HEK293 (cell line): ENCODE results near the gene ZNF579.

Experiments used
- CTCF ChIA-PET: fragments of 350-600 bp; formaldehyde crosslinking; extraction: SDS; loops from one replicate; lab custom pipeline; 2021; ENCODE audit warnings: antibody characterized with exemption; lab: Yijun Ruan, JAX
- POLR2A ChIA-PET: fragments of 300-600 bp; formaldehyde crosslinking; extraction: SDS; loops from one replicate; lab custom pipeline; 2020; ENCODE audit warnings: antibody characterized with exemption, inconsistent platforms; lab: Yijun Ruan, JAX
- H3K27ac ChIP-seq: fragments of 200-500 bp; sonication (Bioruptor generic); 2 replicates; pipeline ENCODE4 v1.5.1; 2014; ENCODE audit warnings: low read depth, low read length, control low read depth, inconsistent platforms; ENCODE audit errors: extremely low read depth
- H3K36me3 ChIP-seq, 2 experiments: fragments of 200-500 bp in 1 of 2; sonication (Bioruptor generic) in 1 of 2; 1 replicate in 1 of 2; 2 replicates in 1 of 2; pipeline ENCODE4 v1.5.1; 2014 to 2017; ENCODE audit warnings: inconsistent platforms in 2 of 2, low read length in 2 of 2; ENCODE audit not compliant: control insufficient read depth in 2 of 2, insufficient read depth in 1 of 2
- H3K4me1 ChIP-seq: fragments of 200-500 bp; sonication (Bioruptor generic); 2 replicates; pipeline ENCODE4 v1.5.1; 2014; ENCODE audit warnings: mild to moderate bottlenecking, low read length, inconsistent platforms; ENCODE audit not compliant: control insufficient read depth, insufficient read depth
- H3K4me3 ChIP-seq: 2 replicates; pipeline ENCODE4 v1.5.1; 2011; ENCODE audit warnings: low read depth, mild to moderate bottlenecking, control low read depth, low read length, moderate library complexity
- H3K9me3 ChIP-seq: fragments of 200-500 bp; sonication (Bioruptor generic); 2 replicates; pipeline ENCODE4 v1.5.1; 2014; ENCODE audit warnings: low read depth, low read length, inconsistent platforms; ENCODE audit not compliant: control insufficient read depth, insufficient read depth
- GLIS1 ChIP-seq: fragments of 450-650 bp; formaldehyde crosslinking; IDR thresholded peaks from 2 replicates; pipeline ENCODE4 v1.5.1; 2016; ENCODE audit warnings: missing biosample characterization, missing genetic modification characterization
- HOXC10 ChIP-seq: sonication (generic); formaldehyde crosslinking; IDR thresholded peaks from 2 replicates; pipeline ENCODE4 v1.8.1; 2023; ENCODE audit warnings: mild to moderate bottlenecking, missing genetic modification reagents
- HOXD13 ChIP-seq: sonication (generic); formaldehyde crosslinking; IDR thresholded peaks from 2 replicates; pipeline ENCODE4 v1.8.0; 2022; ENCODE audit warnings: missing genetic modification reagents, borderline replicate concordance
- KLF1 ChIP-seq: fragments of 450-650 bp; formaldehyde crosslinking; IDR thresholded peaks from 2 replicates; pipeline ENCODE4 v1.5.1; 2016; ENCODE audit warnings: missing biosample characterization, missing genetic modification characterization
- KLF16 ChIP-seq: fragments of 450-650 bp; formaldehyde crosslinking; IDR thresholded peaks from 2 replicates; pipeline ENCODE4 v1.5.1; 2017; ENCODE audit warnings: missing biosample characterization, missing genetic modification characterization
- TRIM28 ChIP-seq: IDR thresholded peaks from 2 replicates; pipeline ENCODE4 v1.6.1; 2011; ENCODE audit warnings: low read length, control low read depth, borderline replicate concordance
- ZBTB20 ChIP-seq: fragments of 450-650 bp; formaldehyde crosslinking; IDR thresholded peaks from 2 replicates; pipeline ENCODE4 v1.5.1; 2016; ENCODE audit warnings: missing biosample characterization, missing genetic modification characterization
- ZBTB7A ChIP-seq: fragments of 450-650 bp; formaldehyde crosslinking; IDR thresholded peaks from 2 replicates; pipeline ENCODE4 v1.5.1; 2016; ENCODE audit warnings: low read depth, missing biosample characterization, missing genetic modification characterization
- ZNF10 ChIP-seq: fragments of 450-650 bp; formaldehyde crosslinking; IDR thresholded peaks from 2 replicates; pipeline ENCODE4 v1.5.1; 2017; ENCODE audit warnings: missing biosample characterization, missing genetic modification characterization
- ZNF16 ChIP-seq: fragments of 450-650 bp; formaldehyde crosslinking; IDR thresholded peaks from 2 replicates; pipeline ENCODE4 v1.5.1; 2016; ENCODE audit warnings: low read depth, missing biosample characterization, missing genetic modification characterization
- ZNF175 ChIP-seq: fragments of 450-650 bp; formaldehyde crosslinking; IDR thresholded peaks from 2 replicates; pipeline ENCODE4 v1.5.1; 2016; ENCODE audit warnings: missing biosample characterization, missing genetic modification characterization
- ZNF2 ChIP-seq: fragments of 450-650 bp; formaldehyde crosslinking; IDR thresholded peaks from 2 replicates; pipeline ENCODE4 v1.5.1; 2016; ENCODE audit warnings: missing biosample characterization, missing genetic modification characterization
- ZNF221 ChIP-seq: fragments of 450-650 bp; formaldehyde crosslinking; IDR thresholded peaks from 2 replicates; pipeline ENCODE4 v1.5.1; 2017; ENCODE audit warnings: missing biosample characterization, missing genetic modification characterization, borderline replicate concordance
- ZNF248 ChIP-seq: fragments of 450-650 bp; formaldehyde crosslinking; IDR thresholded peaks from 2 replicates; pipeline ENCODE4 v1.5.1; 2017; ENCODE audit warnings: missing biosample characterization, missing genetic modification characterization
- ZNF354C ChIP-seq: fragments of 450-650 bp; formaldehyde crosslinking; IDR thresholded peaks from 2 replicates; pipeline ENCODE4 v1.5.1; 2016; ENCODE audit warnings: missing biosample characterization, missing genetic modification characterization, low read depth, borderline replicate concordance
- ZNF366 ChIP-seq: fragments of 450-650 bp; formaldehyde crosslinking; conservative IDR thresholded peaks from 2 replicates; pipeline ENCODE4 v1.5.1; 2016; ENCODE audit warnings: missing biosample characterization, missing genetic modification characterization
- ZNF548 ChIP-seq: fragments of 450-650 bp; formaldehyde crosslinking; IDR thresholded peaks from 2 replicates; pipeline ENCODE4 v1.5.1; 2016; ENCODE audit warnings: missing biosample characterization, missing genetic modification characterization
- ZNF660 ChIP-seq: fragments of 450-650 bp; IDR thresholded peaks from 2 replicates; pipeline ENCODE4 v1.5.1; 2018; ENCODE audit warnings: missing biosample characterization, mild to moderate bottlenecking, missing genetic modification characterization
- ZNF777 ChIP-seq: fragments of 450-650 bp; formaldehyde crosslinking; IDR thresholded peaks from 2 replicates; pipeline ENCODE4 v1.5.1; 2017; ENCODE audit warnings: missing biosample characterization, missing genetic modification characterization, borderline replicate concordance
- TF ChIP-seq, protein P1 (sequence below): fragments of 450-650 bp; formaldehyde crosslinking; conservative IDR thresholded peaks from 2 replicates; pipeline ENCODE4 v1.5.1; 2016; ENCODE audit warnings: low read depth, missing biosample characterization, missing genetic modification characterization
- TF ChIP-seq, protein P2 (sequence below): fragments of 450-650 bp; formaldehyde crosslinking; optimal IDR thresholded peaks from 2 replicates; pipeline ENCODE3; 2016; ENCODE audit warnings: missing biosample characterization, mild to moderate bottlenecking, missing genetic modification characterization
- TF ChIP-seq, protein P3 (sequence below): fragments of 450-650 bp; formaldehyde crosslinking; IDR thresholded peaks from 2 replicates; pipeline ENCODE4 v1.5.1; 2016; ENCODE audit warnings: missing biosample characterization, missing genetic modification characterization
- TF ChIP-seq, protein P4 (sequence below): IDR thresholded peaks from 2 replicates; pipeline ENCODE4 v1.6.1; 2011; ENCODE audit warnings: mild to moderate bottlenecking, low read depth, low read length, borderline replicate concordance

The ZNF579 gene

DNA sequence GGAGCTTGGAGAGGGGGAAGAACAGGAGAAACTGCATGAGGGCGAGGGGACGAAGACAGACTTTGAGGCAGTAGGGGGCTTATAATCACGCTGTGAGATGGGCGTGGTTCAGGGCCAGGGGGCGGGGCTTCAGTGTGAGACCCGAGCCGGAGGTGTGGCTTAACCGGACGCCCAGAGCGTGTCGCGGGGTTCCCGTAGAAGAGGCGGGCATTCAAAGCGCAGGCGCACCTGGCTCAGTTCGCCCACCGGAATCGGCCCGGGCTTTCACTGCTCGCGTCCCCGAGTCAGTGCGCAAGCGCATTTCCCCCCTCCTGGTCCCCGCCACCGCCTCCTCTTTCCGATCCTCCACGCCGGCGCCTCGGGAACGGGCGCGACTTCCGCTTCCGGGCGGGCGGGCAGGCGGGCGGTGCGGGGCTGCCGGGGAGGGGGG is 24.6 kb upstream of the ZNF579 start (continued):
- TF ChIP-seq ZNF175: no peak
- TF ChIP-seq ZBTB7A (tag by site-specific recombination): no peak
- TF ChIP-seq ZNF354C (tag by site-specific recombination): no peak
- no peak for TF ChIP-seq ZNF777
- TF ChIP-seq GLIS1 (tag by site-specific recombination): peak; percentile 58; the same call in 1 of the 2 replicates
- no peak for TF ChIP-seq ZNF16 (tag by site-specific recombination)
- TF ChIP-seq ZNF248 (tag by site-specific recombination): no peak
- peak; percentile 72; the same call in 1 of the 2 replicates for TF ChIP-seq ZBTB20 (tag by site-specific recombination)
- TF ChIP-seq, protein P1, sequence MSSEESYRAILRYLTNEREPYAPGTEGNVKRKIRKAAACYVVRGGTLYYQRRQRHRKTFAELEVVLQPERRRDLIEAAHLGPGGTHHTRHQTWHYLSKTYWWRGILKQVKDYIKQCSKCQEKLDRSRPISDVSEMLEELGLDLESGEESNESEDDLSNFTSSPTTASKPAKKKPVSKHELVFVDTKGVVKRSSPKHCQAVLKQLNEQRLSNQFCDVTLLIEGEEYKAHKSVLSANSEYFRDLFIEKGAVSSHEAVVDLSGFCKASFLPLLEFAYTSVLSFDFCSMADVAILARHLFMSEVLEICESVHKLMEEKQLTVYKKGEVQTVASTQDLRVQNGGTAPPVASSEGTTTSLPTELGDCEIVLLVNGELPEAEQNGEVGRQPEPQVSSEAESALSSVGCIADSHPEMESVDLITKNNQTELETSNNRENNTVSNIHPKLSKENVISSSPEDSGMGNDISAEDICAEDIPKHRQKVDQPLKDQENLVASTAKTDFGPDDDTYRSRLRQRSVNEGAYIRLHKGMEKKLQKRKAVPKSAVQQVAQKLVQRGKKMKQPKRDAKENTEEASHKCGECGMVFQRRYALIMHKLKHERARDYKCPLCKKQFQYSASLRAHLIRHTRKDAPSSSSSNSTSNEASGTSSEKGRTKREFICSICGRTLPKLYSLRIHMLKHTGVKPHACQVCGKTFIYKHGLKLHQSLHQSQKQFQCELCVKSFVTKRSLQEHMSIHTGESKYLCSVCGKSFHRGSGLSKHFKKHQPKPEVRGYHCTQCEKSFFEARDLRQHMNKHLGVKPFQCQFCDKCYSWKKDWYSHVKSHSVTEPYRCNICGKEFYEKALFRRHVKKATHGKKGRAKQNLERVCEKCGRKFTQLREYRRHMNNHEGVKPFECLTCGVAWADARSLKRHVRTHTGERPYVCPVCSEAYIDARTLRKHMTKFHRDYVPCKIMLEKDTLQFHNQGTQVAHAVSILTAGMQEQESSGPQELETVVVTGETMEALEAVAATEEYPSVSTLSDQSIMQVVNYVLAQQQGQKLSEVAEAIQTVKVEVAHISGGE (tag by site-specific recombination): peak; percentile 88
- TF ChIP-seq ZNF366 (tag by site-specific recombination): peak; percentile 74
- TF ChIP-seq KLF16: no peak
- TF ChIP-seq ZNF660 (tag by site-specific recombination): no peak
- TF ChIP-seq, protein P2, sequence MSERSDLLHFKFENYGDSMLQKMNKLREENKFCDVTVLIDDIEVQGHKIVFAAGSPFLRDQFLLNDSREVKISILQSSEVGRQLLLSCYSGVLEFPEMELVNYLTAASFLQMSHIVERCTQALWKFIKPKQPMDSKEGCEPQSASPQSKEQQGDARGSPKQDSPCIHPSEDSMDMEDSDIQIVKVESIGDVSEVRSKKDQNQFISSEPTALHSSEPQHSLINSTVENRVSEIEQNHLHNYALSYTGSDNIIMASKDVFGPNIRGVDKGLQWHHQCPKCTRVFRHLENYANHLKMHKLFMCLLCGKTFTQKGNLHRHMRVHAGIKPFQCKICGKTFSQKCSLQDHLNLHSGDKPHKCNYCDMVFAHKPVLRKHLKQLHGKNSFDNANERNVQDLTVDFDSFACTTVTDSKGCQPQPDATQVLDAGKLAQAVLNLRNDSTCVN (tag by site-specific recombination): peak; percentile 65
- TF ChIP-seq HOXD13: no peak
- TF ChIP-seq ZNF2: no peak
- TF ChIP-seq ZNF548: no peak
- TF ChIP-seq HOXC10: no peak
- TF ChIP-seq, protein P3, sequence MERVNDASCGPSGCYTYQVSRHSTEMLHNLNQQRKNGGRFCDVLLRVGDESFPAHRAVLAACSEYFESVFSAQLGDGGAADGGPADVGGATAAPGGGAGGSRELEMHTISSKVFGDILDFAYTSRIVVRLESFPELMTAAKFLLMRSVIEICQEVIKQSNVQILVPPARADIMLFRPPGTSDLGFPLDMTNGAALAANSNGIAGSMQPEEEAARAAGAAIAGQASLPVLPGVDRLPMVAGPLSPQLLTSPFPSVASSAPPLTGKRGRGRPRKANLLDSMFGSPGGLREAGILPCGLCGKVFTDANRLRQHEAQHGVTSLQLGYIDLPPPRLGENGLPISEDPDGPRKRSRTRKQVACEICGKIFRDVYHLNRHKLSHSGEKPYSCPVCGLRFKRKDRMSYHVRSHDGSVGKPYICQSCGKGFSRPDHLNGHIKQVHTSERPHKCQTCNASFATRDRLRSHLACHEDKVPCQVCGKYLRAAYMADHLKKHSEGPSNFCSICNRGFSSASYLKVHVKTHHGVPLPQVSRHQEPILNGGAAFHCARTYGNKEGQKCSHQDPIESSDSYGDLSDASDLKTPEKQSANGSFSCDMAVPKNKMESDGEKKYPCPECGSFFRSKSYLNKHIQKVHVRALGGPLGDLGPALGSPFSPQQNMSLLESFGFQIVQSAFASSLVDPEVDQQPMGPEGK (tag by site-specific recombination): peak; percentile 81
- TF ChIP-seq ZNF10 (tag by site-specific recombination): no peak
- no peak for TF ChIP-seq TRIM28
- TF ChIP-seq, all 188 proteins: peak for 20

DNA sequence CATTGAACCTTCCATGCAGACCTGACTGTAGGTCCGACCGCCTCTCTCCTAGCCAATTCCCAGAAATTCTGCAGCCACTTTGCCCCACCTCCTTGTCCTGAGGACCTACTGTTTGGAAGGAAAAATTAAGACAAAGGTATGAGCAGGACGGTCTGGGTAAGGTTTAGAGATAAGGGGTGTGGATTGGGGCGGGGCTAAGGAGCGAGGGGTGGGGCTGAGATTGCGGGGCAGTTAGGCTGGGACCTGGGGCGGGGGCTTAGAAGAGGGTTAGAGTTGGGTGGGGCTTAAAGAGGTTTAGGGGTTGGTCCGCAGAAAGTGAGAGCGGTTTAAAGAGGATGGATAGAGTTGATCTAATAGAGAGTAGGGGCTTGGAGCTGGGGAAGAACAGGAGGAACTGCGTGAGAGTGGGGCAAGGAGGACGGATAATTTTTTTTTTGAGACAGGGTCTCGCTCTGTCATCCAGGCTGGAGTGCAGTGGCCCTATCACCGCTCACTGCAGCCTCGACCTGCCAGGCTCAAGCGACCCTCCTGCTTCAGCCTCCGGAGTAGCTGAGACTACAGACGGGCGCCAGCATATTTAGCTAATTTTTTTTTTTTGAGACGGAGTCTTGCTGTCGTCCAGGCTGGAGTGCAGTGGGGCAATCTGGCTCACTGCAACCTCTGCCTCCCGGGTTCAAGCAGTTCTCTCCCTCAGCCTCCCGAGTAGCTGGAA is 23.1 kb upstream of the ZNF579 start:
- POLR2A ChIA-PET: interaction anchor here (0.6 to 4.5 kb wide), 12 partner anchors 16 to 784 kb away, joined by 3 to 75 read pairs (median 6); partner anchors contain the start of genes ISOC2, NAT14, ZNF579 and ZNF628
- CTCF ChIA-PET: interaction anchor here (1.2 to 3.1 kb wide), 2 partner anchors 28 to 100 kb away, joined by 10 to 48 read pairs; no protein-coding TSS in a partner anchor

More for the DNA sequence above, 23.1 kb upstream of the ZNF579 start:
- Histone ChIP-seq H3K9me3 (no peaks in the 10 kb centered on the region), H3K4me3 (no peak overlapping the region), H3K27ac (peak overlapping the region; percentile 58), H3K36me3 (peaks cover 7 to 15% of the 10 kb centered on the region in 2 experiments; a peak in 2 of 3 replicates), H3K4me1 (peaks cover 8% of the 10 kb centered on the region; the same call in 1 of the 2 replicates)
- TF ChIP-seq KLF1 (0 out of 2 replicates have a peak, but pooled peaks have one; percentile 18), ZNF777 (no peak), ZNF221 (tag by site-specific recombination) (no peak)
- TF ChIP-seq, protein P4, sequence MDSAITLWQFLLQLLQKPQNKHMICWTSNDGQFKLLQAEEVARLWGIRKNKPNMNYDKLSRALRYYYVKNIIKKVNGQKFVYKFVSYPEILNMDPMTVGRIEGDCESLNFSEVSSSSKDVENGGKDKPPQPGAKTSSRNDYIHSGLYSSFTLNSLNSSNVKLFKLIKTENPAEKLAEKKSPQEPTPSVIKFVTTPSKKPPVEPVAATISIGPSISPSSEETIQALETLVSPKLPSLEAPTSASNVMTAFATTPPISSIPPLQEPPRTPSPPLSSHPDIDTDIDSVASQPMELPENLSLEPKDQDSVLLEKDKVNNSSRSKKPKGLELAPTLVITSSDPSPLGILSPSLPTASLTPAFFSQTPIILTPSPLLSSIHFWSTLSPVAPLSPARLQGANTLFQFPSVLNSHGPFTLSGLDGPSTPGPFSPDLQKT: no peak
